SU-DHL-6 (cell line): ENCODE measurements around the gene OLFM1.

Experiments
- CTCF ChIP-seq: fragments of 200-600 bp; sonication (generic); IDR thresholded peaks from one replicate; pipeline ENCODE4 v1.5.1; 2017; ENCODE audit warnings: antibody characterized with exemption, mild to moderate bottlenecking, low read length, moderate library complexity; ENCODE audit not compliant: insufficient read depth, poor library complexity, severe bottlenecking
- EZH2phosphoT487 ChIP-seq: fragments of 200-600 bp; sonication (generic), shearing (Covaris generic); conservative IDR thresholded peaks from 2 replicates; pipeline ENCODE4 v1.6.1; 2018; ENCODE audit warnings: mild to moderate bottlenecking, antibody characterized with exemption, low read length, moderate library complexity, mixed read lengths

GRCh38 chr9:135081731-135082130 is 5.7 kb upstream of the OLFM1 start:
- TF ChIP-seq CTCF (no peak), EZH2phosphoT487 (no peak)
